ENCODE results near the gene ATAD1.

GRCh38 chr10:87847550-87847949, 29.5 kb upstream of the ATAD1 start:
- TF ChIP-seq CTCF (IDR thresholded peaks at IDR 0.05) (no peak), POLR2A (IDR thresholded peaks at IDR 0.05) (no peak)

Data from testis (tissue), 2 donors.